ENCODE results near the gene KIAA2012.

DNA sequence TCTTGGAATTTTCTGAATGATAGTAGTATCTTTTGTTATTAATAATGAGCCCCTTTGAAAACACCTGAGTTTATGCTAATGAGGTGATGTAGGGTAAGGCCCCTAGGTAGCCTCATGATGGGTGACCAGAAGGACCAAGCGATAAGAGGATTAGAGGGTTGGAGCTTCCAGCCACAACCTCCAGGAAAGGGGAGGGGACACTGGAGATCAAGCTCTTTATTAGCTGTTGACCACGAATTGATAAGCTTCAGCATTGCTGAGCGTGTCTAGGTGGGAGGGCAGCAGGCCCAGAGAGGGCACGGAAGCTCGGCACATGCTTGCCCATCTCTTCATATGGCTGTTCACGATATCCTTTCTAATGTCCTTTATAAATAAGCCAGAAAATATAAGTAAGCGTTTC is 39.0 kb downstream of the KIAA2012 start:
- TF ChIP-seq CTCF (IDR thresholded peaks at IDR 0.05; ENCODE audit: low read depth, low read length, poor library complexity, severe bottlenecking): no peak
- TF ChIP-seq EZH2phosphoT487 (IDR thresholded peaks at IDR 0.05; ENCODE audit: borderline replicate concordance, low read length): no peak
